SK-N-SH treated with all-trans-retinoic acid at 6 μM for 48 hours (cell line): Measurements from ENCODE around the gene TYW5.

Experiments
- BACH2 ChIP-seq: fragments of 250-450 bp; sonication (Bioruptor Pico); IDR thresholded peaks from 2 replicates; pipeline ENCODE4 v1.9.0; 2021; ENCODE audit warnings: mild to moderate bottlenecking, borderline replicate concordance
- CREB5 ChIP-seq: fragments of 250-450 bp; sonication (Bioruptor Pico); IDR thresholded peaks from 2 replicates; pipeline ENCODE4 v1.5.1; 2020; ENCODE audit warnings: low read depth, mild to moderate bottlenecking, moderate library complexity
- TCF4 ChIP-seq: fragments of 250-450 bp; sonication (Bioruptor Pico); IDR thresholded peaks from 2 replicates; pipeline ENCODE4 v1.8.0; 2021; ENCODE audit warnings: mild to moderate bottlenecking, moderate library complexity, borderline replicate concordance
- ZFP3 ChIP-seq: fragments of 250-450 bp; sonication (Bioruptor Pico); IDR thresholded peaks from 2 replicates; pipeline ENCODE4 v1.5.0; 2020; ENCODE audit warnings: mild to moderate bottlenecking, moderate library complexity
- ZFP30 ChIP-seq: fragments of 450-650 bp; formaldehyde crosslinking; IDR thresholded peaks from 2 replicates; pipeline ENCODE4 v1.5.0; 2022; ENCODE audit warnings: mild to moderate bottlenecking, moderate library complexity
- ZNF70 ChIP-seq: fragments of 450-650 bp; formaldehyde crosslinking; IDR thresholded peaks from 2 replicates; pipeline ENCODE4 v1.5.0; 2020; ENCODE audit warnings: mild to moderate bottlenecking, moderate library complexity
- TF ChIP-seq, protein P1 (sequence below): fragments of 250-450 bp; sonication (Bioruptor Pico); IDR thresholded peaks from 2 replicates; pipeline ENCODE4 v1.8.0; 2020; ENCODE audit warnings: mild to moderate bottlenecking, moderate library complexity, borderline replicate concordance

GRCh38 chr2:199950396-199950795 is 4.9 kb downstream of the TYW5 start:
- TF ChIP-seq, protein P1, sequence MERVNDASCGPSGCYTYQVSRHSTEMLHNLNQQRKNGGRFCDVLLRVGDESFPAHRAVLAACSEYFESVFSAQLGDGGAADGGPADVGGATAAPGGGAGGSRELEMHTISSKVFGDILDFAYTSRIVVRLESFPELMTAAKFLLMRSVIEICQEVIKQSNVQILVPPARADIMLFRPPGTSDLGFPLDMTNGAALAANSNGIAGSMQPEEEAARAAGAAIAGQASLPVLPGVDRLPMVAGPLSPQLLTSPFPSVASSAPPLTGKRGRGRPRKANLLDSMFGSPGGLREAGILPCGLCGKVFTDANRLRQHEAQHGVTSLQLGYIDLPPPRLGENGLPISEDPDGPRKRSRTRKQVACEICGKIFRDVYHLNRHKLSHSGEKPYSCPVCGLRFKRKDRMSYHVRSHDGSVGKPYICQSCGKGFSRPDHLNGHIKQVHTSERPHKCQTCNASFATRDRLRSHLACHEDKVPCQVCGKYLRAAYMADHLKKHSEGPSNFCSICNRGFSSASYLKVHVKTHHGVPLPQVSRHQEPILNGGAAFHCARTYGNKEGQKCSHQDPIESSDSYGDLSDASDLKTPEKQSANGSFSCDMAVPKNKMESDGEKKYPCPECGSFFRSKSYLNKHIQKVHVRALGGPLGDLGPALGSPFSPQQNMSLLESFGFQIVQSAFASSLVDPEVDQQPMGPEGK, result no peak
- TF ChIP-seq ZFP30, result no peak
- no peak for TF ChIP-seq ZNF70 (CRISPR knock-in tag)
- TF ChIP-seq CREB5 (CRISPR knock-in tag), result no peak
- TF ChIP-seq ZFP3 (CRISPR knock-in tag), result no peak
- TF ChIP-seq BACH2 (CRISPR knock-in tag), result no peak
- no peak for TF ChIP-seq TCF4
